Activated CD4-positive, alpha-beta T cell treated with anti-CD3 and anti-CD28 coated beads, Interleukin-2, amount 10 ng/mL, durations not matched to agents 7 days and 5 days (primary cell): ENCODE data around the gene CACNA2D1. TPM values are rescaled to one million over a fixed set of nuclear protein-coding genes. Genes with fewer than 3 reads are reported as not detected.
"Not testable (repeated sequence)": the region's sequence is repeated elsewhere in the genome, so short reads cannot be mapped to it uniquely, and the experiment has no call there.

Experiments used
- CTCF ChIA-PET: fragments of 350-600 bp; sonication (Branson Sonifier 250); formaldehyde crosslinking; loops from one replicate; lab custom pipeline; 2021; ENCODE audit warnings: antibody characterized with exemption; lab: Charles Lee
- POLR2A ChIA-PET: fragments of 350-600 bp; sonication (Branson Sonifier 250); formaldehyde crosslinking; loops from one replicate; lab custom pipeline; 2021; ENCODE audit warnings: antibody characterized with exemption; lab: Charles Lee
- DNase-seq: peaks from one replicate; pipeline ENCODE4 v3.0.0-alpha.2; 2020
- H3K27ac Mint-ChIP-seq: one replicate; pipeline ENCODE4 v1.8.0; 2021; ENCODE audit warnings: mild to moderate bottlenecking, moderate library complexity, mixed read lengths
- H3K27me3 Mint-ChIP-seq: one replicate; pipeline ENCODE4 v1.8.0; 2021; ENCODE audit warnings: mixed read lengths
- H3K36me3 Mint-ChIP-seq: one replicate; pipeline ENCODE4 v1.8.0; 2021; ENCODE audit warnings: low read depth, mixed read lengths
- H3K4me1 Mint-ChIP-seq: one replicate; pipeline ENCODE4 v1.8.0; 2021; ENCODE audit warnings: mixed read lengths
- H3K4me3 Mint-ChIP-seq: one replicate; pipeline ENCODE4 v1.8.0; 2021; ENCODE audit warnings: mild to moderate bottlenecking, moderate library complexity, mixed read lengths
- H3K9me3 Mint-ChIP-seq: one replicate; pipeline ENCODE4 v1.8.0; 2021; ENCODE audit warnings: mixed read lengths
- total RNA-seq, 2 experiments: library from RNA; stranded (reverse); gene quantifications; one replicate each; pipeline ENCODE4 v1.2.3, GENCODE V29; 2021

CACNA2D1 gene
- total RNA-seq, 2 experiments from 2014 or later = not detected

DNA sequence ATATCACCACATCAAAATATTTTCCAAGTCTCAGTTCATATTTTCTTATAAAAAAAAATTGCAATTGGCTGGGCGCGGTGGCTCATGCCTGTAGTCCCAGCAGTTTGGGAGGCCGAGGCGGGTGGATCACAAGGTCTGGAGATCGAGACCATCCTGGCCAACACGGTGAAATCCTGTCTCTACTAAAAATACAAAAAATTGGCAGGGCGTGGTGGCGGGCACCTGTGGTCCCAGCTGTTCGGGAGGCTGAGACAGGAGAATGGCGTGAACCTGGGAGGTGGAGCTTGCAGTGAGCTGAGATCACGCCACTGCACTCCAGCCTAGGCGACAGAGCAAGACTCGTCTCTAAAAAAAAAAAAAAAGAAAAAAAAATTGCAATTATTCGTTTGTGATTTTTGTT is 303.0 kb downstream of the CACNA2D1 start:
- CTCF ChIA-PET = interaction anchor here (0.6 kb wide), 1 partner anchor 465 kb away, joined by 3 read pairs; no protein-coding TSS in a partner anchor
- H3K27me3 Mint-ChIP-seq, H3K9me3 Mint-ChIP-seq, H3K4me1 Mint-ChIP-seq, POLR2A ChIA-PET, DNase-seq, H3K36me3 Mint-ChIP-seq, H3K4me3 Mint-ChIP-seq, H3K27ac Mint-ChIP-seq: not testable (repeated sequence)

DNA sequence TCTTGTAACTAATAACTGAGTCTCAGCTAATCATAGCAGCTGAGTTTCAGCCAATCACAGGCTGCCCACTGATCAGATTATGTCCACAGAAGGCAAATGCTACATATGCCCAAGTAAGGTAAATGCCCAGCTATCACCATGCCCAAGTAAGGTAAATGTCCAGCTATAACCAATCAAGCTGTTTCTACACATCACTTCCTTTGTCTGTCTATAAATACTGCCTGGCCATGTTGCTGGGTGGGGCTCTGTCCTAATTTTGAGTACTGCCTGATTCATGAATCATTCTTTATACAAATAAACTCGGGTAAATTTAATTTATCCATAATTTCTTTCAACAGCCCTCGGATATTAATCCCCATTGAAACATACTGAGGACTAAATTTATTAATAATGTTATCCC is 312.4 kb downstream of the CACNA2D1 start:
- H3K4me3 Mint-ChIP-seq = no peak overlapping the region
- H3K27ac Mint-ChIP-seq = no peak overlapping the region
- no peaks in the 10 kb centered on the region for H3K9me3 Mint-ChIP-seq
- no peaks in the 10 kb centered on the region for H3K27me3 Mint-ChIP-seq
- ChIA-PET POLR2A (no interaction called here), CTCF (no interaction called here)
- no peak for DNase-seq
- no peaks in the 10 kb centered on the region for H3K36me3 Mint-ChIP-seq
- H3K4me1 Mint-ChIP-seq = no peaks in the 10 kb centered on the region

DNA sequence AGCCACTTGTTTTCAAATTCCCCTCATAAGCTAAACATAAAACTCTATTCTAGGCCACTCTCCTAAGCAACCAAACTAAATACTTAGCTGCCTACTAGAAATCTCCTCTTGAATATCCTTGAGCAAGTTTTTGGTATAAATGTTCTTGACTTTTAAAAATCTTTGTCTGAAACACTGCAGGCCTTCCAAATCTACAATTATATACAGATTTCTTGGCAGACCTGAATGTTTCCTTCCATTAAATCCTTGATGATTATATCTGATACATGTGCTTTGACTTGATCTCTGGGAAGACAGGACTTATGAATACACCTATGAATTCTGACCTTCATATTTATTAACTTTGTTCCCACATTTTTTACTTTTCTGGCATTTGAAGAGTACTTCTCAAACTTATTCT is 314.5 kb downstream of the CACNA2D1 start:
- Mint-ChIP-seq H3K4me1 (no peaks in the 10 kb centered on the region), H3K27me3 (no peaks in the 10 kb centered on the region), H3K27ac (no peak overlapping the region), H3K4me3 (no peak overlapping the region), H3K36me3 (no peaks in the 10 kb centered on the region), H3K9me3 (no peaks in the 10 kb centered on the region)
- POLR2A ChIA-PET = no interaction called here
- no peak for DNase-seq
- CTCF ChIA-PET = no interaction called here

DNA sequence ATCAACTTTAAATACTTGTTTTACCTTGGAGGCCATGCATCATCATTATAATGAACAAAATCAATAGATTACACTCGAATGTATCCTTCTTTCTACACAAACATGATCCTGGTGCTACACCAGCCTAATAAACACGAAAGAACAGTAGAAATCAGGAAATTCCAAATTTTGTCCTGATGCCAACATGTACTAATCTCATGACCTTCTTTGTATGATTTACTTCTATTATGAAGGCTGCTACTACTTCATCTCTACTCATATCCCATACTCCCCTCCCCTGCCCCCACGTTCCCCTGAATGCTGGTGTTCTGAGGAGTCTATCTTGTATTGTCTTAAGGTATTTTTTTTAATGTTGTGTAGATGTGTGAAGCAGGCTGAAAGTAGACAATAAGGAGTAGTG is 315.0 kb downstream of the CACNA2D1 start:
- Mint-ChIP-seq H3K27ac (no peak overlapping the region), H3K27me3 (no peaks in the 10 kb centered on the region), H3K9me3 (no peaks in the 10 kb centered on the region), H3K36me3 (no peaks in the 10 kb centered on the region), H3K4me3 (no peak overlapping the region), H3K4me1 (no peaks in the 10 kb centered on the region)
- POLR2A ChIA-PET = no interaction called here
- CTCF ChIA-PET = no interaction called here
- no peak for DNase-seq

DNA sequence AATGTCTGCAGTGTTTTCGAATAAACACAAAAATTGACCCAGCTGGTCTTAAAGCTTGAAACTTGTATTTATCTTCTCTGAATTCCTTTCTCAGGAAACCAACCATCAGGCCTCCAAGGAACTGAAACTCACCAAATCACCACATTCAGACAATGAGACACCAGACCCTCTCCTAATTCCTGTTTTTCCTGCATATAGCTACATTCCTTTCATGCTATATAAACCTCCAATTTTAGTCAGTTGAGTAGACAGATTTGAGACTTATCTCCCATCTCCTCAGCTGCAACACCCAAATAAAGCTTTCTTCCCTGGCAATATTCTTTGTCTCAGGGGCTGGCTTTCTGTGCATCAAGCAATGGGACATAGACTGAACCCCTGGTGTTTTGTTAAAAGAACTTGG is 317.0 kb downstream of the CACNA2D1 start:
- CTCF ChIA-PET = no interaction called here
- H3K27ac Mint-ChIP-seq = no peak overlapping the region
- POLR2A ChIA-PET = no interaction called here
- DNase-seq = no peak
- H3K9me3 Mint-ChIP-seq = no peaks in the 10 kb centered on the region
- H3K4me1 Mint-ChIP-seq = no peaks in the 10 kb centered on the region
- no peaks in the 10 kb centered on the region for H3K36me3 Mint-ChIP-seq
- H3K27me3 Mint-ChIP-seq = no peaks in the 10 kb centered on the region
- H3K4me3 Mint-ChIP-seq = no peak overlapping the region

DNA sequence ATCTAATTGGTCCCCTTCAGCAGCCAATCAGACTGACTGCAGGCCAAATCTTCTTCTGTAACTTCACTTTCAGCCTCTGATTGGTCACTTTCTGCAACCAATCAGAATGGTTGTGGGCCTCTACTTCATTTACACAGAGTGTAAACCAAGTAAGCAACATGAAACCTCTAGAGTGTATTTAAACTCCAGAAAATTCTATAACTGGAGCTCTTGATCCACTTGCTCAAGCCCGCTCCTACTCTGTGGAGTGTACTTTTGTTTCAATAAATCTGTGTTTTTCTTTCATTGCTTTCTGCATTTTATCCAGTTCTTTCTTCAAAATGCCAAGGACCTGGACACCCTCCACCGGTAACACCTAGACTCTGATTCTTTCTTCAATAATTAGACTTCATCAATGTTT is 319.1 kb downstream of the CACNA2D1 start:
- Mint-ChIP-seq H3K27ac (no peak overlapping the region), H3K9me3 (no peaks in the 10 kb centered on the region), H3K27me3 (no peaks in the 10 kb centered on the region), H3K36me3 (no peaks in the 10 kb centered on the region), H3K4me1 (no peaks in the 10 kb centered on the region), H3K4me3 (no peak overlapping the region)
- POLR2A ChIA-PET = no interaction called here
- no peak for DNase-seq
- CTCF ChIA-PET = no interaction called here

DNA sequence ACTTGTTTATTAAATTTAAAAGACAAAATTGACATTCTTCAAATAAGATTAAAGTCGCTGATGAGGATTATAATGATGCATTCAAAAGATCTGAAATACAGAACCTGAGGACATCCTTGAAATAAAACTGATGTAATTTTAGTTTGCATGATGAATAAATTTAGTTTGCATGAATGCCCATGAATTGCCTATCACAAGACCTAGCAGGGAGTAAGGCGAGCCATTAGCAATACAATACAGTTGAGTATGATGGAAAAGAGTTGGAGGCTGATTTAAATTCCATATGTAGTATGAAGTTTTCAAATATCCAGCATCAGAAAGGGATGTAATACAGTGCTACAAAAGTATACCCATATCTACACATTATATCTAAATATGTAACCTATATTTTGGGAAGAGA is 321.3 kb downstream of the CACNA2D1 start:
- DNase-seq = no peak
- Mint-ChIP-seq H3K27me3 (no peaks in the 10 kb centered on the region), H3K4me3 (no peak overlapping the region), H3K27ac (no peak overlapping the region), H3K36me3 (no peaks in the 10 kb centered on the region), H3K4me1 (no peaks in the 10 kb centered on the region), H3K9me3 (no peaks in the 10 kb centered on the region)
- ChIA-PET CTCF (no interaction called here), POLR2A (no interaction called here)

DNA sequence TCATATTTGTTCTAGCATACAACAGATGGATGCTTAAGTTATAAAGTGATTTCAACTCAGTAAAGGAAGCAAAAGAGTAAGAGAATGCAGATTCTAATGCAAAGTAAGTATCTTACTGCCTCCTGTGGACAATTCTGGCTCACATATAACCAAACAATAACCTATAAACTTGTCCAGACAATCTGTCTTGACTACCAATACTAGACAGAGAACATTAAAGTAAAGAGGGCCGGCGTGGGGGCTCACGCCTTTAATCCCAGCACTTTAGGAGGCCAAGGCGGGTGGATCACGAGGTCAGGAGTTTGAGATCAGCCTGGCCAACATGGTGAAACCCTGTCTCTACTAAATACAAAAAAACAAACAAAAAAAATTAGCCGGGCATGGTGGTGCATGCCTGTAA is 329.3 kb downstream of the CACNA2D1 start:
- POLR2A ChIA-PET = no interaction called here
- no peak for DNase-seq
- Mint-ChIP-seq H3K27ac (no peak overlapping the region), H3K36me3 (no peaks in the 10 kb centered on the region), H3K4me3 (no peak overlapping the region), H3K9me3 (no peaks in the 10 kb centered on the region), H3K27me3 (no peaks in the 10 kb centered on the region), H3K4me1 (no peaks in the 10 kb centered on the region)
- CTCF ChIA-PET = interaction anchor here (0.7 kb wide), 1 partner anchor 270 kb away, joined by 3 read pairs; no protein-coding TSS in a partner anchor

DNA sequence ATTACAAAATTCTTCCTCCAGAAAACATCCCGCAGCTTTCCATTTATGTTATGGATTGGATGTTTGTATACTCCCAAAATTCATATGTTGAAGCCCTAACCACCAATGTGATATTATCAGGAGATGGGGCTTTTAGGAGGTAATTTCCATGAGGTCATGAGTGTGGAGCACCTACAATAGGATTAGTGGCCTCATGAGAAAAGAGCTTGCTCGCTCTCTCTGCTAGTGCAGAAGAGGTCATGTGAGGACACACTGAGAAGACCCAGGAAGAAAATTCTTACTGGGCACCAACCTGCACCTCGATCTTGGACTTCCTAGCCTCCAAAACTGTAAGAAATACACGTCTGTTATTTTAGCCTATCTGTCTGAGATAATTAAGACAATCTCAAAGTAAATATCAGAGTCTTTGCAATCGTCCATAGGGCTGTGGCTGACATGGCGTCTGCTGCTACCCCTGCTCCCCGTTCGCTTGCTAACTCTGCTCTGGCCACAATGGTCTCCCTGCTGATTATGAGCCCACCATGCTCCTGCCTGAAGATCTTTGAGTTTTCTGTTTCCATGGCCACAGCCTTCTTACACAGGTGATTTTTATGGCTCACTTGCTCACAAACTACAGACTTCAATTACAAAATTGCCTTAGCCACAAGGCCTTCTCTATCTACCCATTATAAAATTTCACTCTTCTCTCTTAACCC is 333.3 kb downstream of the CACNA2D1 start:
- Mint-ChIP-seq H3K4me3 (no peak overlapping the region), H3K36me3 (no peaks in the 10 kb centered on the region), H3K4me1 (no peaks in the 10 kb centered on the region), H3K27me3 (no peaks in the 10 kb centered on the region), H3K27ac (no peak overlapping the region), H3K9me3 (no peaks in the 10 kb centered on the region)
- DNase-seq = no peak
- ChIA-PET POLR2A (no interaction called here), CTCF (no interaction called here)

DNA sequence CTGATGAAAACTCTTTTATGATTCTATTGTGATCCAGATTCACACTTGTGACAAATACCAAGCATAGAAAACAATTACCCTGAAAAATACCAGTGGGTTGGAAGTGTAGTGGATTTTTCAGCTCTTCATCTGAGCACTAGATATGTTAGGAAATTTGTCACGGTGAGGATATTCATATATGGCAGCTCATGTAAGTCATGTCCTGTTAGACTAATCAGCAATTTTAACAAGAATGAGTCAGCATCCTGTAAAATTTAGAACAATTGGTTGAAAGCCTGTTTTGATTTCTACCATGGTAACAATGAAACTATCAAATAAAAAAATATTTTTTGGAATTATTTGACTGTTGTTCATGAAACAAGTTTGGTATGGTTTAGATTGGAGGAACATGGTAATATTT is 334.3 kb downstream of the CACNA2D1 start:
- Mint-ChIP-seq H3K9me3 (no peaks in the 10 kb centered on the region), H3K27me3 (no peaks in the 10 kb centered on the region), H3K4me3 (no peak overlapping the region), H3K4me1 (no peaks in the 10 kb centered on the region), H3K36me3 (no peaks in the 10 kb centered on the region), H3K27ac (no peak overlapping the region)
- ChIA-PET CTCF (no interaction called here), POLR2A (no interaction called here)
- no peak for DNase-seq

DNA sequence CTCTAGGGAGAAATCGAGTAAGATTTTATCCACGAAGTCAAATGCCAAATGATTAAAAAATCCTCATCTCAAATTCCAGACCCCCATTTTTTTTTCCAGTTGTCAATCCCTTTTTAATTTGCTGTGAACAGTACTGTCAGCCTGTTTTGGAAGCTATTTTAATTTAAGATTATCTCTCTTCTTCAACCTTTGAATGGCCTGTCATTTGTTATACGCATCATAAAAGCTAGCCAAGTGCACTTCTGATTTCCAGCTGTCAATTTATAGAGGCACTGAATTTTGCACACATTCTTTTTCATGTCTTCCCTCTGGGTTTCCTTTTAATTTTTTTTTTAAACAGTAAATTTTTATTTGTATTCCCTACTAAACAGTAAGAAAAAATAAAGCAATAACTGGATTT is 337.4 kb downstream of the CACNA2D1 start:
- CTCF ChIA-PET = no interaction called here
- no peak overlapping the region for H3K4me3 Mint-ChIP-seq

DNA sequence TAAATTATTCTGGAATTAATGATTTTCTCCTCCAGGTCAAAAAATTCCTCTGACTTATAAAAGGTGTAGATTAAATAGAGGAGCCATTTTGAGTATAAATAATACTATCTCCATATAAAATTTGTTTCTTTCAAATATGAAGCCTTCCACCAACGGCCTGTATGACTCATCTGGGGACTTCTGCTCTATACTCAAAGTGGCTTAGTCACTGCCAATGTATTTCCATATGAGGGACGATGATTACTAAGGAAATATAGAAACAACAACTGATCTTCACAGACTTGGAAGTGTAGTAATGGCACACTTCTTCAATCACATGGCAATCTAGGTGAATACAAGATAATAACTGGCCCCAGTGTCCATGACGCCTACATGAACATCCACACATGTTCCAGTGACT is 338.1 kb downstream of the CACNA2D1 start:
- POLR2A ChIA-PET = no interaction called here
- Mint-ChIP-seq H3K36me3 (no peaks in the 10 kb centered on the region), H3K4me3 (no peak overlapping the region), H3K27me3 (no peaks in the 10 kb centered on the region), H3K9me3 (no peaks in the 10 kb centered on the region), H3K27ac (no peak overlapping the region), H3K4me1 (no peaks in the 10 kb centered on the region)
- CTCF ChIA-PET = no interaction called here
- DNase-seq = no peak

More for the DNA sequence above, 337.4 kb downstream of the CACNA2D1 start:
- POLR2A ChIA-PET = no interaction called here
- no peaks in the 10 kb centered on the region for H3K9me3 Mint-ChIP-seq
- no peak for DNase-seq
- H3K27me3 Mint-ChIP-seq = no peaks in the 10 kb centered on the region
- no peaks in the 10 kb centered on the region for H3K36me3 Mint-ChIP-seq
- H3K27ac Mint-ChIP-seq = no peak overlapping the region
- H3K4me1 Mint-ChIP-seq = no peaks in the 10 kb centered on the region

DNA sequence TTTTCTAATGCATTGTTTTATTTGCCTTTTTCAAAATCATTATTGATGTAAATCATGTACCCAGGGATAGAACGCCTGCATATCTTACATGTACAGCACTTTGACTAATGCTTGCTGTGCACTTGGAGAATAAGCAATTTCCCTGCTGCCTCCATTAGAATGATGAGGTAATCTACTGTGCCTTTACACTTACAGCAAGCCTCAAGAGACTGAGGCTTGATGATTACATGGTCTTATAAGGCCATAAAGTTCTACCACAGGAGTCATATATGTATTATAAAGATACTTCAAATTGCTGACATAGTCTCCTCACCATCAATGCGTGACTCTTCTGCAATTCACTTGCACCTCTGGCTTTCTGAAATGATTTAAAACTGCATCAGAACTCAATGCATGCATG is 345.2 kb downstream of the CACNA2D1 start:
- ChIA-PET POLR2A (no interaction called here), CTCF (no interaction called here)
- DNase-seq = no peak
- Mint-ChIP-seq H3K27ac (no peak overlapping the region), H3K27me3 (no peaks in the 10 kb centered on the region), H3K4me3 (no peak overlapping the region), H3K36me3 (no peaks in the 10 kb centered on the region), H3K9me3 (no peaks in the 10 kb centered on the region), H3K4me1 (no peaks in the 10 kb centered on the region)

DNA sequence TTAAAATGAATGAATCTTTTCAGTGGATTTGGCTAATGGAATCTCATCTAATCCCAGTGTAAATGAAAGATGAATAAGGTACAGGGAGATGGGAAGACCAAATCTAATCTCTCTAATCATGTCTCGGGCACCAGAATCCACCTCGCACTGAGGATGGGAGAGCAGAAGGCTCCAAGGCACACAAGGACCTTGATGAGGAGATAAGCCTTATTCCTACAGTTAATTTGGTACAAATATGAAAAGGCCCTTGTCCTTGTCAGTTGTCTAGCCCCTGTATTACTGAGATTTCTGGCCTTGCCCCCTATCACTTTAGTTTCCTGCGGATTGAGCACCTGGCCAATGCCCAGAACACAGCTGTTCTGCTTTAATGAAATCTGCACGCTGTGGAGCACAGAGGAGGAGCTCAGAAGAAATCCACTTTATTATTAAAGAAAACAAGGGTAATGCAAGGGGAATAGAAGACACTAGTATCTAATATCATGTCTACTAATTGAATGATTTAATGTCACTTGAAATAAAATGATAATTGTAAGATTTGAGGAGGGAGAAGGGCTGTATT is 352.4 kb downstream of the CACNA2D1 start:
- Mint-ChIP-seq H3K4me3 (no peak overlapping the region), H3K4me1 (no peaks in the 10 kb centered on the region), H3K36me3 (no peaks in the 10 kb centered on the region), H3K27ac (no peak overlapping the region), H3K9me3 (no peaks in the 10 kb centered on the region), H3K27me3 (no peaks in the 10 kb centered on the region)
- no peak for DNase-seq
- POLR2A ChIA-PET = no interaction called here
- CTCF ChIA-PET = no interaction called here
